ENCODE data around the gene MYCBPAP. TPM values are rescaled to one million over a fixed set of nuclear protein-coding genes. Genes with fewer than 3 reads are reported as not detected.

The MYCBPAP gene
- total RNA-seq, 1 experiment from 2014 or later, result 1.9 TPM

DNA sequence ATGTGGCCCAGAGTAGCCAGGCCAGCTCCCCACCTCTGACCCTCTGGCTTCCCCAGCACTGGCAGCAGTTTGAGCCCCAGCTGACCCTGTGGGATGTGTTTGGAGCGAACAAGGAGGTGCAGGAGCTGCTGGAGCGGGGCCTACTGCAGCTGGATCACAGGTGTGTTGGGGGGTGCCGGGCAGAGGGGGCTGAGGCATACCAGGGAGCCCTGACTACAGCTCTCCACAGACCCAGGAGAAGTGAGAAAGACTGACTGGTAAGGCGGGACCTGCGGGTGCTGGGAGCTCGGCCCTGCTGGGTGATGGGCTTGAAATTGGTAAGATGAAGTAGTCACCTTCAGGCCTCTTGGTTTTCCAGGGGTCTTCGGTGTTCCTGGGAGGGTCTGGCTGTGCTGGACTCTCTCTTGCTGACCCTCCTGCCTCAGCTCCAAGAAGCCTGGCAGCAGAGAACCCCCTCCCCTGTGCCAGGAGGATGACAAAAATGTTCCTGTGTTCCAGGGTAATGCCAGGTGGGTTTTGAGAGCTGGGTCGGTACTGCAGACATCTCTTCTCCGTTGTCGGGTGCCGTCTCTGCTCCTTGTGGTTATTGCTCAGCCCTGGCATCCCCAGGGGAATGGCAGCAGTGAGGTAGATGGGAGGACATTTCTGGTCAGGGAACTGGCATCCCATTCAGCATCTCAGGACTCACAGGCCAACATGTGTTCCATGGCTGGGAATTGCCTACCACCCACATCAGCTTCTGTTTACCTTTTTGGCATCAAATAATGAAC lies 23.7 kb upstream of the MYCBPAP start:
- H3K4me3 ChIP-seq (ENCODE audit: low read length), result no peak overlapping the region
- no peaks in the 10 kb centered on the region for H3K9me2 ChIP-seq (replicated peaks; ENCODE audit: low read length)
- H3K9ac ChIP-seq (ENCODE audit: low read length), result no peak overlapping the region
- H3K27ac ChIP-seq (ENCODE audit: low read length), result no peak overlapping the region
- H3K27me3 ChIP-seq (ENCODE audit: low read length), result no peaks in the 10 kb centered on the region
- DNase-seq, result no peak
- peaks cover 30% of the 10 kb centered on the region for H3K4me1 ChIP-seq (ENCODE audit: insufficient read depth, low read length)
- peaks cover 20% of the 10 kb centered on the region for H3K79me2 ChIP-seq (ENCODE audit: low read length)
- H3K4me2 ChIP-seq (ENCODE audit: low read length), result no peak overlapping the region
- no peak for ATAC-seq
- no TSS peak for BruUV-seq (replicated peaks)
- H2AFZ ChIP-seq (ENCODE audit: low read length), result no peak overlapping the region
- intact Hi-C loops (cut with micrococcal nuclease), result loop anchor here (5.0 kb wide), 1 partner anchor 358 kb away; no protein-coding TSS in a partner anchor
- no peaks in the 10 kb centered on the region for H3K9me3 ChIP-seq (ENCODE audit: low read length)
- TF ChIP-seq EZH2phosphoT487 (IDR thresholded peaks at IDR 0.05; ENCODE audit: borderline replicate concordance, low read length) (no peak), EZH2 (IDR thresholded peaks at IDR 0.05; ENCODE audit: low read length, unreplicated experiment) (no peak), CTCF (conservative IDR thresholded peaks at IDR 0.05; ENCODE audit: low read depth, low read length) (no peak)
- H3K36me3 ChIP-seq (ENCODE audit: low read depth, low read length), result peaks cover 23% of the 10 kb centered on the region; the same call in 1 of the 2 replicates
- no peaks in the 10 kb centered on the region for H3F3A ChIP-seq (ENCODE audit: low read length, unreplicated experiment)
- ChIA-PET POLR2A (ENCODE audit: unreplicated experiment) (no interaction called here), CTCF (no interaction called here)
- no peaks in the 10 kb centered on the region for H4K20me1 ChIP-seq (ENCODE audit: low read length)

- ChIA-PET POLR2A (ENCODE audit: unreplicated experiment) (interaction anchor here (0.5 to 1.1 kb wide), 2 partner anchors 181 to 205 kb away, joined by 15 to 17 read pairs; no protein-coding TSS in a partner anchor), CTCF (interaction anchor here (0.5 to 1.3 kb wide), 3 partner anchors 8 to 139 kb away, joined by 3 to 8 read pairs (median 4); no protein-coding TSS in a partner anchor)
- no peaks in the 10 kb centered on the region for H4K20me1 ChIP-seq (ENCODE audit: low read length)
- H3K4me2 ChIP-seq (ENCODE audit: low read length), result peak overlapping the region; percentile 52
- TF ChIP-seq CTCF (conservative IDR thresholded peaks at IDR 0.05; ENCODE audit: low read depth, low read length) (no peak), EZH2phosphoT487 (IDR thresholded peaks at IDR 0.05; ENCODE audit: borderline replicate concordance, low read length) (no peak), EZH2 (IDR thresholded peaks at IDR 0.05; ENCODE audit: low read length, unreplicated experiment) (no peak)
- no peak overlapping the region for H3K4me3 ChIP-seq (ENCODE audit: low read length)
- peak; percentile 90 for DNase-seq
- no TSS peak for BruUV-seq (replicated peaks)
- intact Hi-C loops (cut with micrococcal nuclease), result no loop called here
- ATAC-seq, result peak; percentile 96
- H3K27me3 ChIP-seq (ENCODE audit: low read length), result no peaks in the 10 kb centered on the region
- no peak overlapping the region; the same call in 1 of the 2 replicates for H3K27ac ChIP-seq (ENCODE audit: low read length)
- H3F3A ChIP-seq (ENCODE audit: low read length, unreplicated experiment), result no peaks in the 10 kb centered on the region
- H3K79me2 ChIP-seq (ENCODE audit: low read length), result no peaks in the 10 kb centered on the region
- no peak overlapping the region for H3K9ac ChIP-seq (ENCODE audit: low read length)
- no peaks in the 10 kb centered on the region for H3K9me3 ChIP-seq (ENCODE audit: low read length)
- H2AFZ ChIP-seq (ENCODE audit: low read length), result no peak overlapping the region
- peaks cover 23% of the 10 kb centered on the region; the same call in 1 of the 2 replicates for H3K36me3 ChIP-seq (ENCODE audit: low read depth, low read length)
- no peaks in the 10 kb centered on the region for H3K9me2 ChIP-seq (replicated peaks; ENCODE audit: low read length)
- H3K4me1 ChIP-seq (ENCODE audit: insufficient read depth, low read length), result peaks cover 22% of the 10 kb centered on the region
These were observed 20.8 kb upstream of the MYCBPAP start for GRCh38 chr17:50487213-50488096.

Data from PC-3 (cell line).